K562 (cell line): ENCODE measurements around the gene FUT6. TPM values are rescaled to one million over a fixed set of nuclear protein-coding genes. Genes with fewer than 3 reads are reported as not detected.
A peak's percentile ranks its signal among the peaks of the same experiment; 100 is the strongest.

Experiments
- ARNT ChIP-seq, 2 experiments: fragments of 450-650 bp; IDR thresholded peaks; 2 replicates each; pipeline ENCODE4 v1.6.1; 2016; ENCODE audit warnings: mild to moderate bottlenecking in 1 of 2
- CEBPB ChIP-seq: fragments of 450-650 bp; IDR thresholded peaks from 2 replicates; pipeline ENCODE4 v1.6.1; 2016; ENCODE audit warnings: missing genetic modification characterization, missing compliant biosample characterization
- CTCF ChIP-seq, 3 experiments: IDR thresholded peaks in 2 of 3; conservative IDR thresholded peaks in 1 of 3; 2 replicates each; pipeline ENCODE4 v1.5.1; 2011 to 2012; ENCODE audit warnings: low read length in 3 of 3, mild to moderate bottlenecking in 3 of 3, control low read depth in 2 of 3, improper control_type of control experiment in 1 of 3, inconsistent platforms in 1 of 3, low read depth in 1 of 3, mixed read lengths in 1 of 3, moderate library complexity in 1 of 3; ENCODE audit not compliant: insufficient read depth in 2 of 3
- HNRNPH1 ChIP-seq: fragments of 200-400 bp; formaldehyde crosslinking; optimal IDR thresholded peaks from 2 replicates; pipeline ENCODE3; 2017; ENCODE audit warnings: low read depth, mild to moderate bottlenecking, low read length, moderate library complexity
- VEZF1 ChIP-seq: fragments of 200-800 bp; sonication (Bioruptor generic); IDR thresholded peaks from 2 replicates; pipeline ENCODE4 v1.6.1; 2017; ENCODE audit warnings: missing genetic modification characterization, missing compliant biosample characterization
- ZNF384 ChIP-seq: IDR thresholded peaks from 2 replicates; pipeline ENCODE4 v1.6.1; 2012; ENCODE audit warnings: low read depth, low read length, improper control_type of control experiment
- ZNF444 ChIP-seq: fragments of 250-450 bp; sonication (Bioruptor Pico); IDR thresholded peaks from 2 replicates; pipeline ENCODE4 v1.4.0; 2020; ENCODE audit warnings: mild to moderate bottlenecking, moderate library complexity
- polyA plus RNA-seq, 8 experiments: library from polyadenylated mRNA; depleted of rRNA in 4 of 8; stranded (reverse) in 5 of 8; unstranded in 3 of 8; fragments of >200 nt; fragmentation: Nextera tagmentation in 2 of 8; fragmentation: Illumina TruSeq in 1 of 8; extraction: Ambion mirVana in 2 of 8; extraction: Trizol in 1 of 8; gene quantifications; 2 replicates each; pipeline versions ENCODE4 v1.2.1 to v1.2.3, GENCODE V29; 2011 to 2014; ENCODE audit warnings: inconsistent platforms in 1 of 8, missing spikeins in 1 of 8
- total RNA-seq, 7 experiments: library from RNA; depleted of rRNA in 6 of 7; stranded (reverse); fragments of >200 nt in 6 of 7; fragmentation: Illumina TruSeq in 2 of 7; extraction: Trizol in 2 of 7; gene quantifications; 2 replicates each; pipeline versions ENCODE4 v1.2.1 to v1.2.3, GENCODE V29; 2011 to 2021; ENCODE audit warnings: low replicate concordance in 1 of 7
- TF ChIP-seq, protein P1 (sequence below), 2 experiments: fragments of 250-450 bp in 1 of 2; fragments of 450-650 bp in 1 of 2; sonication (Bioruptor Pico) in 1 of 2; IDR thresholded peaks; 2 replicates each; pipeline versions ENCODE4 v1.6.1 to v1.8.0; 2016 to 2021; ENCODE audit warnings: mild to moderate bottlenecking in 2 of 2, moderate library complexity in 2 of 2, missing compliant biosample characterization in 1 of 2, missing genetic modification characterization in 1 of 2

Gene FUT6
- total and polyA plus RNA-seq, 9 of the 15 experiments (the other 6 are each of a cell fraction or from before 2014, with no cell fraction given) = 0.04 TPM; not detected in 8

- no peak for TF ChIP-seq VEZF1
- TF ChIP-seq HNRNPH1 = no peak
- peak in 1 of 2 experiments; percentile 85; a peak in 2 of 4 replicates for TF ChIP-seq ARNT (IDR thresholded peaks at IDR 0.05)
- TF ChIP-seq ZNF384 = no peak
- no peak for TF ChIP-seq ZNF444 (CRISPR knock-in tag)
- 0 out of 6 replicates have a peak, but pooled peaks of 1 of the 3 experiments have one; percentile 11 for TF ChIP-seq CTCF (IDR thresholded peaks at IDR 0.05 in 2 of 3, conservative IDR thresholded peaks at IDR 0.05 in 1 of 3; ENCODE audit: insufficient read depth in 2 of 3, low read depth in 1 of 3, low read length in 3 of 3)
- TF ChIP-seq CEBPB = no peak
- TF ChIP-seq, protein P1, sequence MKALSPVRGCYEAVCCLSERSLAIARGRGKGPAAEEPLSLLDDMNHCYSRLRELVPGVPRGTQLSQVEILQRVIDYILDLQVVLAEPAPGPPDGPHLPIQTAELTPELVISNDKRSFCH (CRISPR knock-in tag; IDR thresholded peaks at IDR 0.05) = no peak
- TF ChIP-seq, protein P1 (tag; IDR thresholded peaks at IDR 0.05) = no peak
Measured at GRCh38 chr19:5864725-5865486, 25.4 kb upstream of the FUT6 start (continued).
